Stimulated activated CD8-positive, alpha-beta memory T cell treated with anti-CD3 and anti-CD28 coated beads, Interleukin-15, amount 100 ng/mL, for 1 hour (primary cell): ENCODE data around the gene FAM170B.

ENCODE experiments used
- DNase-seq: peaks from one replicate; pipeline ENCODE4 v3.0.0-alpha.2; 2020; ENCODE audit warnings: low read depth

FAM170B gene

GRCh38 chr10:49133706-49134248 lies at the start of gene FAM170B:
TSS of gene FAM170B (minus strand) at chr10:49134021. CDS start at chr10:49133918, 103 bp downstream.
- no peak for DNase-seq

GRCh38 chr10:49182776-49183175 lies 49.0 kb upstream of the FAM170B start:
- no peak for DNase-seq

- no peak for DNase-seq
Observed at GRCh38 chr10:49180444-49180860, 46.6 kb upstream of the FAM170B start.

GRCh38 chr10:49179699-49180443 lies 46.0 kb upstream of the FAM170B start:
- no peak for DNase-seq

- no peak for DNase-seq
Observed at GRCh38 chr10:49178489-49179471, 45.0 kb upstream of the FAM170B start.

GRCh38 chr10:49177391-49178355 lies 43.9 kb upstream of the FAM170B start:
- DNase-seq = no peak

GRCh38 chr10:49176310-49177268 lies 42.8 kb upstream of the FAM170B start:
- DNase-seq = no peak

GRCh38 chr10:49175587-49176309 lies 41.9 kb upstream of the FAM170B start:
- no peak for DNase-seq

- no peak for DNase-seq
Observed at GRCh38 chr10:49174926-49175500, 41.2 kb upstream of the FAM170B start.

- no peak for DNase-seq
Observed at GRCh38 chr10:49174261-49174925, 40.6 kb upstream of the FAM170B start.

GRCh38 chr10:49173853-49174252 lies 40.0 kb upstream of the FAM170B start:
- no peak for DNase-seq

GRCh38 chr10:49173201-49173772 lies 39.5 kb upstream of the FAM170B start:
- DNase-seq = no peak

GRCh38 chr10:49172777-49173132 lies 38.9 kb upstream of the FAM170B start:
- DNase-seq = no peak

GRCh38 chr10:49172061-49172776 lies 38.4 kb upstream of the FAM170B start:
- no peak for DNase-seq

GRCh38 chr10:49171326-49172060 lies 37.7 kb upstream of the FAM170B start:
- no peak for DNase-seq

GRCh38 chr10:49170632-49171325 lies 37.0 kb upstream of the FAM170B start:
- DNase-seq = no peak
